Vagina (tissue), 2 donors: ENCODE results near the gene MED12L.

Source experiments
- POLR2A ChIP-seq, 2 donors: fragments of 450-650 bp; IDR thresholded peaks; one replicate each; pipeline ENCODE4 v1.6.1; 2017; ENCODE audit warnings: antibody characterized with exemption in 2 of 2, mild to moderate bottlenecking in 2 of 2, moderate library complexity in 2 of 2
- POLR2AphosphoS5 ChIP-seq, 2 donors: sonication (generic); formaldehyde crosslinking; IDR thresholded peaks; one replicate each; pipeline ENCODE4 v1.9.0; 2017; ENCODE audit warnings: antibody characterized with exemption in 2 of 2, mild to moderate bottlenecking in 2 of 2, low read depth in 1 of 2; ENCODE audit not compliant: insufficient read depth in 1 of 2
- TF ChIP-seq, protein P1 (sequence below), 3 experiments: fragments of 450-650 bp in 2 of 3; fragments of 200-600 bp in 1 of 3; sonication (generic) in 1 of 3; IDR thresholded peaks; one replicate each; pipeline ENCODE4 v1.5.1; 2017 to 2019; ENCODE audit warnings: antibody characterized with exemption in 3 of 3, mild to moderate bottlenecking in 2 of 3, moderate library complexity in 2 of 3

DNA sequence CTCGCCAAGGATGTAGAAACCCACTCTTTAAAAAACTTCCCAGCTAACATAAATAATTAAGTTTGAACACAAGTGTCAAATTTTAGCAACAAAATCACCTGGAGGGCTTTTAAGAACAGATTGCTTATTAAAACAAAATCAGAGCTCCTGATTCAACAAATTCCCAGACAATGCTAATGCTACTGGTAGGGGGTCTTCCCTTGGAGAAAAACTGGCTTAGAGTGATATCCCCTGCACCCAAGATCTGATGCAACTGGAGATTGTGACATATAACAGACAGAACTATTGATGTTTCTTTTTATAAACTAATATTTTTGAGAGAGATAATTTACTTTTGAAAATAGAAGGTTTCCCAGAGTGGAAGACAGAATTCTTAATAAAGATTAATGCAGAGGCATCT is 355.5 kb downstream of the MED12L start:
- TF ChIP-seq, protein P1, sequence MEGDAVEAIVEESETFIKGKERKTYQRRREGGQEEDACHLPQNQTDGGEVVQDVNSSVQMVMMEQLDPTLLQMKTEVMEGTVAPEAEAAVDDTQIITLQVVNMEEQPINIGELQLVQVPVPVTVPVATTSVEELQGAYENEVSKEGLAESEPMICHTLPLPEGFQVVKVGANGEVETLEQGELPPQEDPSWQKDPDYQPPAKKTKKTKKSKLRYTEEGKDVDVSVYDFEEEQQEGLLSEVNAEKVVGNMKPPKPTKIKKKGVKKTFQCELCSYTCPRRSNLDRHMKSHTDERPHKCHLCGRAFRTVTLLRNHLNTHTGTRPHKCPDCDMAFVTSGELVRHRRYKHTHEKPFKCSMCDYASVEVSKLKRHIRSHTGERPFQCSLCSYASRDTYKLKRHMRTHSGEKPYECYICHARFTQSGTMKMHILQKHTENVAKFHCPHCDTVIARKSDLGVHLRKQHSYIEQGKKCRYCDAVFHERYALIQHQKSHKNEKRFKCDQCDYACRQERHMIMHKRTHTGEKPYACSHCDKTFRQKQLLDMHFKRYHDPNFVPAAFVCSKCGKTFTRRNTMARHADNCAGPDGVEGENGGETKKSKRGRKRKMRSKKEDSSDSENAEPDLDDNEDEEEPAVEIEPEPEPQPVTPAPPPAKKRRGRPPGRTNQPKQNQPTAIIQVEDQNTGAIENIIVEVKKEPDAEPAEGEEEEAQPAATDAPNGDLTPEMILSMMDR (IDR thresholded peaks at IDR 0.05), result no peak
- TF ChIP-seq POLR2AphosphoS5 (IDR thresholded peaks at IDR 0.05; ENCODE audit: insufficient read depth in 1 of 2, low read depth in 1 of 2) (no peak), POLR2A (IDR thresholded peaks at IDR 0.05) (no peak)
